IMR-90 (cell line): Measurements from ENCODE around the gene PALM3. TPM values are rescaled to one million over a fixed set of nuclear protein-coding genes. Genes with fewer than 3 reads are reported as not detected.
"Not testable (repeated sequence)": the region's sequence is repeated elsewhere in the genome, so short reads cannot be mapped to it uniquely, and the experiment has no call there.

ENCODE experiments used
- ATAC-seq: fragments of 200-7000 bp; cut with Tn5 transposase; 2 replicates; pipeline ENCODE4 v1.9.1; 2020; ENCODE audit warnings: low read depth, mild to moderate bottlenecking, moderate library complexity
- BruUV-seq: library from RNA; stranded (reverse); fragments of 400-500 nt; replicated peaks from 2 replicates; lab custom pipeline; 2021; lab: Mats Ljungman, UMichigan
- CTCF ChIA-PET: fragments of 300-600 bp; formaldehyde crosslinking; extraction: SDS; loops from one replicate; lab custom pipeline; 2021; ENCODE audit warnings: antibody characterized with exemption; lab: Yijun Ruan, JAX
- POLR2A ChIA-PET: fragments of 300-600 bp; sonication (Branson Sonifier 250); formaldehyde crosslinking; loops from one replicate; lab custom pipeline; 2022; ENCODE audit warnings: antibody characterized with exemption; ENCODE audit not compliant: unreplicated experiment; lab: Charles Lee
- DNase-seq: peaks from one replicate; pipeline ENCODE4 v3.0.0; 2013
- H2AFZ ChIP-seq: replicated peaks from 2 replicates; pipeline ENCODE3; 2013; ENCODE audit warnings: low read length, mild to moderate bottlenecking; ENCODE audit not compliant: poor library complexity
- H2AK5ac ChIP-seq: 2 replicates; pipeline ENCODE4 v1.6.1; 2013; ENCODE audit warnings: low read depth, low read length, inconsistent platforms
- H2AK9ac ChIP-seq: replicated peaks from 2 replicates; pipeline ENCODE3; 2013; ENCODE audit warnings: mild to moderate bottlenecking, low read depth, low read length, moderate library complexity; ENCODE audit not compliant: poor library complexity
- H2BK120ac ChIP-seq: 2 replicates; pipeline ENCODE4 v1.6.1; 2013; ENCODE audit warnings: low read depth, low read length, inconsistent platforms
- H2BK15ac ChIP-seq: 3 replicates; pipeline ENCODE4 v1.6.1; 2013; ENCODE audit warnings: low read depth, low read length, inconsistent platforms
- H2BK20ac ChIP-seq: 2 replicates; pipeline ENCODE4 v1.6.1; 2013; ENCODE audit warnings: low read depth, mild to moderate bottlenecking, inconsistent platforms, low read length, moderate library complexity
- H2BK5ac ChIP-seq: 2 replicates; pipeline ENCODE4 v1.6.1; 2013; ENCODE audit warnings: mild to moderate bottlenecking, low read depth, low read length, inconsistent platforms; ENCODE audit not compliant: poor library complexity, severe bottlenecking
- H3K14ac ChIP-seq: replicated peaks from 2 replicates; pipeline ENCODE4 v1.6.1; 2013; ENCODE audit warnings: low read depth, low read length, inconsistent platforms
- H3K18ac ChIP-seq: 2 replicates; pipeline ENCODE4 v1.6.1; 2013; ENCODE audit warnings: low read depth, low read length, control low read depth
- H3K23ac ChIP-seq: 2 replicates; pipeline ENCODE4 v1.6.1; 2013; ENCODE audit warnings: low read depth, low read length, inconsistent platforms
- H3K27ac ChIP-seq: 2 replicates; pipeline ENCODE4 v1.5.1; 2013; ENCODE audit warnings: mild to moderate bottlenecking, control low read depth, low read length; ENCODE audit not compliant: insufficient read depth
- H3K27me3 ChIP-seq: 2 replicates; pipeline ENCODE4 v1.6.1; 2013; ENCODE audit warnings: low read length; ENCODE audit not compliant: control insufficient read depth, insufficient read depth
- H3K36me3 ChIP-seq: 2 replicates; pipeline ENCODE4 v1.6.1; 2013; ENCODE audit warnings: low read length, mixed read lengths; ENCODE audit not compliant: control insufficient read depth, insufficient read depth
- H3K4ac ChIP-seq: 2 replicates; pipeline ENCODE4 v1.6.1; 2013; ENCODE audit warnings: low read depth, low read length, inconsistent platforms
- H3K4me1 ChIP-seq: 2 replicates; pipeline ENCODE4 v1.6.1; 2013; ENCODE audit warnings: low read length, mixed read lengths; ENCODE audit not compliant: control insufficient read depth, insufficient read depth
- H3K4me2 ChIP-seq: 2 replicates; pipeline ENCODE4 v1.6.1; 2013; ENCODE audit warnings: low read depth, mild to moderate bottlenecking, control low read depth, low read length, moderate library complexity
- H3K4me3 ChIP-seq: 2 replicates; pipeline ENCODE4 v1.5.1; 2013; ENCODE audit warnings: low read depth, mild to moderate bottlenecking, control low read depth, low read length, moderate library complexity; ENCODE audit not compliant: insufficient read depth
- H3K56ac ChIP-seq: 2 replicates; pipeline ENCODE4 v1.6.1; 2013; ENCODE audit warnings: low read length, inconsistent platforms; ENCODE audit not compliant: insufficient read depth; ENCODE audit errors: extremely low read depth
- H3K79me1 ChIP-seq, 2 experiments: 2 replicates each; pipeline ENCODE4 v1.6.1; 2013; ENCODE audit warnings: low read length in 2 of 2, inconsistent platforms in 1 of 2, low read depth in 1 of 2
- H3K9ac ChIP-seq: 2 replicates; pipeline ENCODE4 v1.6.1; 2013; ENCODE audit warnings: low read depth, low read length, control low read depth
- H3K9me1 ChIP-seq: 2 replicates; pipeline ENCODE4 v1.6.1; 2013; ENCODE audit warnings: low read length, inconsistent platforms; ENCODE audit not compliant: insufficient read depth
- H3K9me3 ChIP-seq: 2 replicates; pipeline ENCODE4 v1.6.1; 2013; ENCODE audit warnings: low read length; ENCODE audit not compliant: control insufficient read depth, insufficient read depth
- H4K20me1 ChIP-seq: 2 replicates; pipeline ENCODE4 v1.6.1; 2013; ENCODE audit warnings: low read length, inconsistent platforms; ENCODE audit not compliant: insufficient read depth
- H4K5ac ChIP-seq: 2 replicates; pipeline ENCODE4 v1.6.1; 2013; ENCODE audit warnings: mild to moderate bottlenecking, low read depth, low read length, control low read depth
- H4K8ac ChIP-seq, 2 experiments: 2 replicates each; pipeline ENCODE4 v1.6.1; 2013; ENCODE audit warnings: low read depth in 2 of 2, low read length in 2 of 2, control low read depth in 1 of 2, inconsistent platforms in 1 of 2
- H4K91ac ChIP-seq: 2 replicates; pipeline ENCODE4 v1.6.1; 2013; ENCODE audit warnings: low read depth, low read length, inconsistent platforms; ENCODE audit not compliant: insufficient read depth
- BHLHE40 ChIP-seq: fragments of 150-350 bp; IDR thresholded peaks from 2 replicates; pipeline ENCODE4 v1.6.1; 2016; ENCODE audit warnings: mild to moderate bottlenecking, low read depth, low read length
- CEBPB ChIP-seq: IDR thresholded peaks from 2 replicates; pipeline ENCODE4 v1.6.1; 2012; ENCODE audit warnings: low read depth, low read length, improper control_type of control experiment
- CHD1 ChIP-seq: IDR thresholded peaks from 2 replicates; pipeline ENCODE4 v1.6.1; 2012; ENCODE audit warnings: low read depth, low read length, improper control_type of control experiment
- FOS ChIP-seq: fragments of 150-350 bp; IDR thresholded peaks from 2 replicates; pipeline ENCODE4 v1.6.1; 2016; ENCODE audit warnings: low read depth, low read length
- MAZ ChIP-seq: IDR thresholded peaks from 2 replicates; pipeline ENCODE4 v1.6.1; 2012; ENCODE audit warnings: low read depth, mild to moderate bottlenecking, low read length, improper control_type of control experiment, moderate library complexity, borderline replicate concordance
- MXI1 ChIP-seq: IDR thresholded peaks from 2 replicates; pipeline ENCODE4 v1.6.1; 2012; ENCODE audit warnings: low read depth, mild to moderate bottlenecking, low read length, moderate library complexity, borderline replicate concordance
- NFE2L2 ChIP-seq: fragments of 150-350 bp; IDR thresholded peaks from 2 replicates; pipeline ENCODE4 v1.6.1; 2016; ENCODE audit warnings: low read depth, mild to moderate bottlenecking, low read length
- POLR2A ChIP-seq: IDR thresholded peaks from 2 replicates; pipeline ENCODE4 v1.6.1; 2012; ENCODE audit warnings: mild to moderate bottlenecking, low read depth, low read length
- RAD21 ChIP-seq: IDR thresholded peaks from 2 replicates; pipeline ENCODE4 v1.6.1; 2012; ENCODE audit warnings: low read length, improper control_type of control experiment
- RFX5 ChIP-seq: IDR thresholded peaks from 2 replicates; pipeline ENCODE4 v1.8.0; 2012; ENCODE audit warnings: low read depth, mild to moderate bottlenecking, low read length, moderate library complexity
- SMC3 ChIP-seq: fragments of 150-350 bp; IDR thresholded peaks from 2 replicates; pipeline ENCODE4 v1.6.1; 2016; ENCODE audit warnings: low read depth, mild to moderate bottlenecking, antibody characterized with exemption, low read length, moderate library complexity
- USF2 ChIP-seq: fragments of 150-350 bp; IDR thresholded peaks from 2 replicates; pipeline ENCODE4 v1.6.1; 2017; ENCODE audit warnings: mild to moderate bottlenecking, antibody characterized with exemption, low read length, low read depth
- WGBS, 2 experiments: methylation state at CpG; one replicate each; pipeline versions ENCODE4 v1.1.5 to v1.1.7; 2013; ENCODE audit warnings: missing lambda C conversion rate in 2 of 2; ENCODE audit not compliant: insufficient read length in 1 of 2; ENCODE audit errors: extremely low coverage in 2 of 2; 5-methylcytosine and 5-hydroxymethylcytosine counted together
- dilution Hi-C: fragments of 300-500 bp; cut with HindIII; formaldehyde crosslinking; loops from one replicate; pipeline ENCODE4 v1.14.3; 2018; ENCODE audit warnings: low sequenced_read_pairs; ENCODE audit not compliant: unreplicated experiment
- in situ Hi-C: fragments of 300-500 bp; cut with MboI; formaldehyde crosslinking; loops from 3 replicates; pipeline ENCODE4 v1.14.3; 2019; ENCODE audit warnings: low sequenced_read_pairs, inconsistent platforms, mixed read lengths
- intact Hi-C: fragments of 100-400 bp; cut with micrococcal nuclease; formaldehyde crosslinking; loops from 2 replicates; pipeline ENCODE4 v1.10.0; 2022
- polyA plus RNA-seq, 3 experiments: library from polyadenylated mRNA; depleted of rRNA; stranded (reverse); fragments of >200 nt; gene quantifications; 2 replicates each; pipeline ENCODE4 v1.2.3, GENCODE V29; 2012; ENCODE audit warnings: low replicate concordance in 1 of 3
- total RNA-seq: library from RNA; depleted of rRNA; stranded (reverse); fragments of >200 nt; gene quantifications from 2 replicates; pipeline ENCODE4 v1.2.3, GENCODE V29; 2012

PALM3 gene
- total and polyA plus RNA-seq, 2 of the 4 experiments (the other 2 are of a cell fraction) = 0.18 to 0.84 TPM

DNA sequence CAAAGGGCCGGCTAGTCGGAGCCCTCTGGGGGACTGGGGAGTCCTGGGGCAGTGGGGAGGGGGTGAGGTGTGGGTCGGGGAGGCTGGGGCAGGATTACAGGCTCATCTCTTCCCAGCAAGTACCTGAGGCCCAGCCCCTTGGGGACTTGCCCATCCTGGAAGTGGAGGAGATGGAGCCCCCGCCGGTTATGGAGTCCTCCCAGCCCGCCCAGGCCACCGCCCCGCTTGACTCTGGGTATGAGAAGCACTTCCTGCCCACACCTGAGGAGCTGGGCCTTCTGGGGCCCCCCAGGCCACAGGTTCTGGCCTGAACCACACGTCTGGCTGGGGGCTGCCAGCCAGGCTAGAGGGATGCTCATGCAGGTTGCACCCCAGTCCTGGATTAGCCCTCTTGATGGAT is 9.9 kb downstream of the PALM3 start:
- no peak overlapping the region for H3K9ac ChIP-seq
- CTCF ChIA-PET = no interaction called here
- H3K56ac ChIP-seq = no peak overlapping the region
- no peak overlapping the region for H3K23ac ChIP-seq
- H4K8ac ChIP-seq = no peak overlapping the region
- H3K4me2 ChIP-seq = no peak overlapping the region
- no peaks in the 10 kb centered on the region for H3K36me3 ChIP-seq
- H2BK120ac ChIP-seq = no peak overlapping the region
- BruUV-seq = no TSS peak
- 27% methylated on average over 2 of the region's 9 CpGs; no CpG with 5 or more reads in 1 of the 2 experiments for WGBS, 2 experiments
- H4K20me1 ChIP-seq = no peaks in the 10 kb centered on the region
- no peak overlapping the region for H2AK5ac ChIP-seq
- no peak overlapping the region for H4K91ac ChIP-seq
- H3K27ac ChIP-seq = no peak overlapping the region
- no peak for TF ChIP-seq MXI1
- TF ChIP-seq RAD21 = no peak
- TF ChIP-seq CHD1 = no peak
- no peak for TF ChIP-seq POLR2A
- TF ChIP-seq USF2 = no peak
- no peak for TF ChIP-seq NFE2L2
- TF ChIP-seq BHLHE40 = no peak
- TF ChIP-seq SMC3 = no peak
- no peak for TF ChIP-seq MAZ
- TF ChIP-seq FOS = no peak
- no peak for TF ChIP-seq RFX5
- no peak for TF ChIP-seq CEBPB
- no peak overlapping the region for H3K4me3 ChIP-seq
- H2BK15ac ChIP-seq = no peak overlapping the region
- DNase-seq (no peak), ATAC-seq (no peak)
- no peak overlapping the region for H2AK9ac ChIP-seq
- intact Hi-C loops = no loop called here
- H4K5ac ChIP-seq = no peak overlapping the region
- no peak overlapping the region for H3K4ac ChIP-seq
- H2BK5ac ChIP-seq = no peak overlapping the region
- H3K9me3 ChIP-seq = peaks cover 2% of the 10 kb centered on the region; the same call in 1 of the 2 replicates
- H2BK20ac ChIP-seq = no peak overlapping the region
- dilution Hi-C loops = no loop called here
- no peaks in the 10 kb centered on the region for H3K79me1 ChIP-seq
- H3K4me1 ChIP-seq = no peaks in the 10 kb centered on the region
- in situ Hi-C loops = no loop called here
- peaks cover 13% of the 10 kb centered on the region; the same call in 1 of the 2 replicates for H3K27me3 ChIP-seq
- no peak overlapping the region for H3K18ac ChIP-seq
- POLR2A ChIA-PET = no interaction called here
- no peak overlapping the region for H3K14ac ChIP-seq
- H3K9me1 ChIP-seq = no peaks in the 10 kb centered on the region
- H2AFZ ChIP-seq = no peak overlapping the region

- H2AK5ac ChIP-seq, H3K27me3 ChIP-seq, dilution Hi-C loops, H3K4me3 ChIP-seq, H3K23ac ChIP-seq, H2BK120ac ChIP-seq, POLR2A ChIA-PET, intact Hi-C loops, H3K56ac ChIP-seq, H2BK20ac ChIP-seq, H2BK5ac ChIP-seq, H2AFZ ChIP-seq, H2AK9ac ChIP-seq, CTCF ChIA-PET, BruUV-seq, H3K4me2 ChIP-seq, H3K9me1 ChIP-seq, H3K79me1 ChIP-seq, H4K5ac ChIP-seq, H2BK15ac ChIP-seq, H3K18ac ChIP-seq, H3K4ac ChIP-seq, ATAC-seq, H3K36me3 ChIP-seq, H3K27ac ChIP-seq, DNase-seq, H4K91ac ChIP-seq, H3K14ac ChIP-seq, H4K8ac ChIP-seq, H3K9me3 ChIP-seq, H4K20me1 ChIP-seq, H3K9ac ChIP-seq, H3K4me1 ChIP-seq, in situ Hi-C loops: not testable (repeated sequence)
- WGBS, 2 experiments = 94% methylated on average over 5 of the region's 11 CpGs; no CpG with 5 or more reads in 1 of the 2 experiments
These were observed 10.9 kb downstream of the PALM3 start for GRCh38 chr19:14050961-14051360.
